WTC11 (cell line): ENCODE measurements around the gene KLHL29.

Experiments used
- CREB1 ChIP-seq: sonication (generic); formaldehyde crosslinking; IDR thresholded peaks from 2 replicates; pipeline ENCODE4 v1.8.0; 2023; ENCODE audit warnings: mild to moderate bottlenecking, missing genetic modification reagents
- FOXK1 ChIP-seq: sonication (generic); formaldehyde crosslinking; IDR thresholded peaks from 2 replicates; pipeline ENCODE4 v1.8.0; 2022; ENCODE audit warnings: mild to moderate bottlenecking, moderate library complexity, missing genetic modification reagents
- GRHL2 ChIP-seq: fragments of 250-450 bp; sonication (Bioruptor Pico); IDR thresholded peaks from 2 replicates; pipeline ENCODE4 v1.8.0; 2022; ENCODE audit warnings: mild to moderate bottlenecking, moderate library complexity; ENCODE audit not compliant: insufficient replicate concordance, severe bottlenecking
- JAZF1 ChIP-seq: fragments of 250-450 bp; sonication (Bioruptor Pico); IDR thresholded peaks from 2 replicates; pipeline ENCODE4 v1.9.0; 2021; ENCODE audit warnings: moderate library complexity, mild to moderate bottlenecking, inconsistent platforms
- NR1H2 ChIP-seq: sonication (generic); formaldehyde crosslinking; IDR thresholded peaks from 2 replicates; pipeline ENCODE4 v1.9.0; 2021; ENCODE audit warnings: mild to moderate bottlenecking, moderate library complexity, missing genetic modification reagents
- SMAD3 ChIP-seq: sonication (generic); formaldehyde crosslinking; IDR thresholded peaks from 2 replicates; pipeline ENCODE4 v1.8.0; 2022; ENCODE audit warnings: missing genetic modification reagents, mild to moderate bottlenecking, borderline replicate concordance
- SP1 ChIP-seq: sonication (generic); formaldehyde crosslinking; conservative IDR thresholded peaks from 2 replicates; pipeline ENCODE4 v1.8.1; 2022; ENCODE audit warnings: missing genetic modification reagents
- ZNF416 ChIP-seq: fragments of 250-450 bp; sonication (Bioruptor Pico); IDR thresholded peaks from 2 replicates; pipeline ENCODE4 v1.9.0; 2021; ENCODE audit warnings: mild to moderate bottlenecking, inconsistent platforms
- TF ChIP-seq, protein P1 (sequence below): fragments of 250-450 bp; sonication (Bioruptor Pico); IDR thresholded peaks from 2 replicates; pipeline ENCODE4 v1.8.0; 2021; ENCODE audit warnings: mild to moderate bottlenecking
- TF ChIP-seq, protein P2 (sequence below): sonication (generic); formaldehyde crosslinking; conservative IDR thresholded peaks from 2 replicates; pipeline ENCODE4 v1.8.1; 2023; ENCODE audit warnings: mild to moderate bottlenecking, low read depth, missing genetic modification reagents, moderate library complexity
- TF ChIP-seq, protein P3 (sequence below): fragments of 200-600 bp; IDR thresholded peaks from 2 replicates; pipeline ENCODE4 v1.8.0; 2022; ENCODE audit warnings: antibody characterized with exemption
- TF ChIP-seq, protein P4 (sequence below): sonication (generic); formaldehyde crosslinking; IDR thresholded peaks from 2 replicates; pipeline ENCODE4 v1.8.0; 2023; ENCODE audit warnings: missing genetic modification reagents, mild to moderate bottlenecking, borderline replicate concordance
- TF ChIP-seq, protein P5 (sequence below): fragments of 250-450 bp; sonication (Bioruptor Pico); IDR thresholded peaks from 2 replicates; pipeline ENCODE4 v2.1.2; 2022; ENCODE audit warnings: mild to moderate bottlenecking, moderate library complexity
- TF ChIP-seq, protein P6 (sequence below): sonication (generic); formaldehyde crosslinking; IDR thresholded peaks from 2 replicates; pipeline ENCODE4 v1.8.0; 2022; ENCODE audit warnings: mild to moderate bottlenecking, missing genetic modification reagents

DNA sequence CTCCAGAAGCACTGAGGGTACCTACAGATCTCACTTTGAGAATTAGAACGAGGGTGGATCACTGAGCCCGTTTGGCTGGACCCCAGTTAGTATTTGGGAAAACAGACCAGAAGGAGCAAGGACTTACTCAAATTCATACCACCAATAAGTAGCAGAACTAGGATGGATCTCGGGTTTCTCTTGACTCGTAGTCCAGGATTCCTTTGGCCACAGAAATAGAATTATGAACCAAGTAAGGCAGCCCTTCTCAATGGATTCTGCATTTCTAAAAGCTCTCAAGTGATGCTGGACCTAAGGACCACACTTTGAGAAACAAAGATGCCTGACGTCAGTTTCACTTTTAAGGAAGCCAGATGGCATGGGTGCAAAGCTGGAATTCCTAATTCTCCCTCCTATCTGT lies 153.0 kb downstream of the KLHL29 start:
- TF ChIP-seq, protein P1, sequence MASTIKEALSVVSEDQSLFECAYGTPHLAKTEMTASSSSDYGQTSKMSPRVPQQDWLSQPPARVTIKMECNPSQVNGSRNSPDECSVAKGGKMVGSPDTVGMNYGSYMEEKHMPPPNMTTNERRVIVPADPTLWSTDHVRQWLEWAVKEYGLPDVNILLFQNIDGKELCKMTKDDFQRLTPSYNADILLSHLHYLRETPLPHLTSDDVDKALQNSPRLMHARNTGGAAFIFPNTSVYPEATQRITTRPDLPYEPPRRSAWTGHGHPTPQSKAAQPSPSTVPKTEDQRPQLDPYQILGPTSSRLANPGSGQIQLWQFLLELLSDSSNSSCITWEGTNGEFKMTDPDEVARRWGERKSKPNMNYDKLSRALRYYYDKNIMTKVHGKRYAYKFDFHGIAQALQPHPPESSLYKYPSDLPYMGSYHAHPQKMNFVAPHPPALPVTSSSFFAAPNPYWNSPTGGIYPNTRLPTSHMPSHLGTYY (CRISPR knock-in tag): no peak
- TF ChIP-seq, protein P2, sequence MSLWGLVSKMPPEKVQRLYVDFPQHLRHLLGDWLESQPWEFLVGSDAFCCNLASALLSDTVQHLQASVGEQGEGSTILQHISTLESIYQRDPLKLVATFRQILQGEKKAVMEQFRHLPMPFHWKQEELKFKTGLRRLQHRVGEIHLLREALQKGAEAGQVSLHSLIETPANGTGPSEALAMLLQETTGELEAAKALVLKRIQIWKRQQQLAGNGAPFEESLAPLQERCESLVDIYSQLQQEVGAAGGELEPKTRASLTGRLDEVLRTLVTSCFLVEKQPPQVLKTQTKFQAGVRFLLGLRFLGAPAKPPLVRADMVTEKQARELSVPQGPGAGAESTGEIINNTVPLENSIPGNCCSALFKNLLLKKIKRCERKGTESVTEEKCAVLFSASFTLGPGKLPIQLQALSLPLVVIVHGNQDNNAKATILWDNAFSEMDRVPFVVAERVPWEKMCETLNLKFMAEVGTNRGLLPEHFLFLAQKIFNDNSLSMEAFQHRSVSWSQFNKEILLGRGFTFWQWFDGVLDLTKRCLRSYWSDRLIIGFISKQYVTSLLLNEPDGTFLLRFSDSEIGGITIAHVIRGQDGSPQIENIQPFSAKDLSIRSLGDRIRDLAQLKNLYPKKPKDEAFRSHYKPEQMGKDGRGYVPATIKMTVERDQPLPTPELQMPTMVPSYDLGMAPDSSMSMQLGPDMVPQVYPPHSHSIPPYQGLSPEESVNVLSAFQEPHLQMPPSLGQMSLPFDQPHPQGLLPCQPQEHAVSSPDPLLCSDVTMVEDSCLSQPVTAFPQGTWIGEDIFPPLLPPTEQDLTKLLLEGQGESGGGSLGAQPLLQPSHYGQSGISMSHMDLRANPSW (CRISPR knock-in tag): no peak
- TF ChIP-seq, protein P3, sequence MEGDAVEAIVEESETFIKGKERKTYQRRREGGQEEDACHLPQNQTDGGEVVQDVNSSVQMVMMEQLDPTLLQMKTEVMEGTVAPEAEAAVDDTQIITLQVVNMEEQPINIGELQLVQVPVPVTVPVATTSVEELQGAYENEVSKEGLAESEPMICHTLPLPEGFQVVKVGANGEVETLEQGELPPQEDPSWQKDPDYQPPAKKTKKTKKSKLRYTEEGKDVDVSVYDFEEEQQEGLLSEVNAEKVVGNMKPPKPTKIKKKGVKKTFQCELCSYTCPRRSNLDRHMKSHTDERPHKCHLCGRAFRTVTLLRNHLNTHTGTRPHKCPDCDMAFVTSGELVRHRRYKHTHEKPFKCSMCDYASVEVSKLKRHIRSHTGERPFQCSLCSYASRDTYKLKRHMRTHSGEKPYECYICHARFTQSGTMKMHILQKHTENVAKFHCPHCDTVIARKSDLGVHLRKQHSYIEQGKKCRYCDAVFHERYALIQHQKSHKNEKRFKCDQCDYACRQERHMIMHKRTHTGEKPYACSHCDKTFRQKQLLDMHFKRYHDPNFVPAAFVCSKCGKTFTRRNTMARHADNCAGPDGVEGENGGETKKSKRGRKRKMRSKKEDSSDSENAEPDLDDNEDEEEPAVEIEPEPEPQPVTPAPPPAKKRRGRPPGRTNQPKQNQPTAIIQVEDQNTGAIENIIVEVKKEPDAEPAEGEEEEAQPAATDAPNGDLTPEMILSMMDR: no peak
- TF ChIP-seq, protein P4, sequence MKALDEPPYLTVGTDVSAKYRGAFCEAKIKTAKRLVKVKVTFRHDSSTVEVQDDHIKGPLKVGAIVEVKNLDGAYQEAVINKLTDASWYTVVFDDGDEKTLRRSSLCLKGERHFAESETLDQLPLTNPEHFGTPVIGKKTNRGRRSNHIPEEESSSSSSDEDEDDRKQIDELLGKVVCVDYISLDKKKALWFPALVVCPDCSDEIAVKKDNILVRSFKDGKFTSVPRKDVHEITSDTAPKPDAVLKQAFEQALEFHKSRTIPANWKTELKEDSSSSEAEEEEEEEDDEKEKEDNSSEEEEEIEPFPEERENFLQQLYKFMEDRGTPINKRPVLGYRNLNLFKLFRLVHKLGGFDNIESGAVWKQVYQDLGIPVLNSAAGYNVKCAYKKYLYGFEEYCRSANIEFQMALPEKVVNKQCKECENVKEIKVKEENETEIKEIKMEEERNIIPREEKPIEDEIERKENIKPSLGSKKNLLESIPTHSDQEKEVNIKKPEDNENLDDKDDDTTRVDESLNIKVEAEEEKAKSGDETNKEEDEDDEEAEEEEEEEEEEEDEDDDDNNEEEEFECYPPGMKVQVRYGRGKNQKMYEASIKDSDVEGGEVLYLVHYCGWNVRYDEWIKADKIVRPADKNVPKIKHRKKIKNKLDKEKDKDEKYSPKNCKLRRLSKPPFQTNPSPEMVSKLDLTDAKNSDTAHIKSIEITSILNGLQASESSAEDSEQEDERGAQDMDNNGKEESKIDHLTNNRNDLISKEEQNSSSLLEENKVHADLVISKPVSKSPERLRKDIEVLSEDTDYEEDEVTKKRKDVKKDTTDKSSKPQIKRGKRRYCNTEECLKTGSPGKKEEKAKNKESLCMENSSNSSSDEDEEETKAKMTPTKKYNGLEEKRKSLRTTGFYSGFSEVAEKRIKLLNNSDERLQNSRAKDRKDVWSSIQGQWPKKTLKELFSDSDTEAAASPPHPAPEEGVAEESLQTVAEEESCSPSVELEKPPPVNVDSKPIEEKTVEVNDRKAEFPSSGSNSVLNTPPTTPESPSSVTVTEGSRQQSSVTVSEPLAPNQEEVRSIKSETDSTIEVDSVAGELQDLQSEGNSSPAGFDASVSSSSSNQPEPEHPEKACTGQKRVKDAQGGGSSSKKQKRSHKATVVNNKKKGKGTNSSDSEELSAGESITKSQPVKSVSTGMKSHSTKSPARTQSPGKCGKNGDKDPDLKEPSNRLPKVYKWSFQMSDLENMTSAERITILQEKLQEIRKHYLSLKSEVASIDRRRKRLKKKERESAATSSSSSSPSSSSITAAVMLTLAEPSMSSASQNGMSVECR: no peak
- TF ChIP-seq, protein P5, sequence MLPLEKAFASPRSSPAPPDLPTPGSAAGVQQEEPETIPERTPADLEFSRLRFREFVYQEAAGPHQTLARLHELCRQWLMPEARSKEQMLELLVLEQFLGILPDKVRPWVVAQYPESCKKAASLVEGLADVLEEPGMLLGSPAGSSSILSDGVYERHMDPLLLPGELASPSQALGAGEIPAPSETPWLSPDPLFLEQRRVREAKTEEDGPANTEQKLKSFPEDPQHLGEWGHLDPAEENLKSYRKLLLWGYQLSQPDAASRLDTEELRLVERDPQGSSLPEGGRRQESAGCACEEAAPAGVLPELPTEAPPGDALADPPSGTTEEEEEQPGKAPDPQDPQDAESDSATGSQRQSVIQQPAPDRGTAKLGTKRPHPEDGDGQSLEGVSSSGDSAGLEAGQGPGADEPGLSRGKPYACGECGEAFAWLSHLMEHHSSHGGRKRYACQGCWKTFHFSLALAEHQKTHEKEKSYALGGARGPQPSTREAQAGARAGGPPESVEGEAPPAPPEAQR (CRISPR knock-in tag): no peak
- TF ChIP-seq SMAD3 (CRISPR knock-in tag) (no peak), SP1 (CRISPR knock-in tag) (no peak), NR1H2 (CRISPR knock-in tag) (no peak), FOXK1 (CRISPR knock-in tag) (no peak), GRHL2 (CRISPR knock-in tag) (no peak), CREB1 (no peak), ZNF416 (CRISPR knock-in tag) (no peak), JAZF1 (CRISPR knock-in tag) (no peak)
- TF ChIP-seq, protein P6, sequence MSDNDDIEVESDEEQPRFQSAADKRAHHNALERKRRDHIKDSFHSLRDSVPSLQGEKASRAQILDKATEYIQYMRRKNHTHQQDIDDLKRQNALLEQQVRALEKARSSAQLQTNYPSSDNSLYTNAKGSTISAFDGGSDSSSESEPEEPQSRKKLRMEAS (CRISPR knock-in tag): no peak
